Left forelimb (tissue), 1 donor: Measurements from ENCODE around the gene GRM8.

Experiments used
- DNase-seq: peaks from one replicate; pipeline ENCODE4 v3.0.0-alpha.2; 2018; ENCODE audit warnings: low spot score

Gene GRM8

GRCh38 chr7:127230192-127230925 is 22.4 kb downstream of the GRM8 start:
- no peak for DNase-seq

- DNase-seq: no peak
Measured at GRCh38 chr7:127226685-127227374, 25.9 kb downstream of the GRM8 start.

GRCh38 chr7:127221731-127222130 is 31.0 kb downstream of the GRM8 start:
- DNase-seq: no peak

GRCh38 chr7:127214956-127215718 is 37.6 kb downstream of the GRM8 start:
- no peak for DNase-seq

GRCh38 chr7:127209886-127210285 is 42.9 kb downstream of the GRM8 start:
- no peak for DNase-seq

GRCh38 chr7:127208860-127209259 is 43.9 kb downstream of the GRM8 start:
- no peak for DNase-seq

- no peak for DNase-seq
Measured at GRCh38 chr7:127208351-127208750, 44.4 kb downstream of the GRM8 start.

- no peak for DNase-seq
Measured at GRCh38 chr7:127207806-127208205, 44.9 kb downstream of the GRM8 start.

- no peak for DNase-seq
Measured at GRCh38 chr7:127207230-127207629, 45.5 kb downstream of the GRM8 start.

- DNase-seq: no peak
Measured at GRCh38 chr7:127194571-127194970, 58.2 kb downstream of the GRM8 start.

GRCh38 chr7:127189886-127190285 is 62.9 kb downstream of the GRM8 start:
- DNase-seq: no peak

- DNase-seq: no peak
Measured at GRCh38 chr7:127189074-127189473, 63.7 kb downstream of the GRM8 start.

GRCh38 chr7:127187740-127188139 is 65.0 kb downstream of the GRM8 start:
- no peak for DNase-seq

- DNase-seq: no peak
Measured at GRCh38 chr7:127186686-127187085, 66.1 kb downstream of the GRM8 start.

- no peak for DNase-seq
Measured at GRCh38 chr7:127177156-127177555, 75.6 kb downstream of the GRM8 start.

GRCh38 chr7:127162366-127162765 is 90.4 kb downstream of the GRM8 start:
- no peak for DNase-seq

- DNase-seq: no peak
Measured at GRCh38 chr7:127158659-127159058, 94.1 kb downstream of the GRM8 start.

- DNase-seq: no peak
Measured at GRCh38 chr7:127154958-127155357, 97.8 kb downstream of the GRM8 start.

GRCh38 chr7:127154101-127154500 is 98.6 kb downstream of the GRM8 start:
- no peak for DNase-seq

GRCh38 chr7:127153315-127153714 is 99.4 kb downstream of the GRM8 start:
- DNase-seq: no peak

GRCh38 chr7:127152423-127152822 is 100.3 kb downstream of the GRM8 start:
- DNase-seq: no peak

- no peak for DNase-seq
Measured at GRCh38 chr7:127151379-127151778, 101.4 kb downstream of the GRM8 start.

GRCh38 chr7:127150543-127150942 is 102.2 kb downstream of the GRM8 start:
- no peak for DNase-seq
